Bronchial epithelial cell (primary cell): ENCODE data around the gene CDH22. TPM values are rescaled to one million over a fixed set of nuclear protein-coding genes. Genes with fewer than 3 reads are reported as not detected.
A peak's percentile ranks its signal among the peaks of the same experiment; 100 is the strongest.

Source experiments
- DNase-seq: peaks from one replicate; pipeline ENCODE4 v3.0.0-alpha.2; 2010; ENCODE audit warnings: low read depth
- FAIRE-seq: peaks from 2 replicates; lab custom pipeline; 2011; peaks lifted over from hg19 to GRCh38; lab: Jason Lieb, UNC
- H3K27me3 ChIP-seq: 2 replicates; pipeline ENCODE4 v1.5.1; 2011; ENCODE audit warnings: low read length; ENCODE audit not compliant: control insufficient read depth, insufficient read depth
- H3K36me3 ChIP-seq: 2 replicates; pipeline ENCODE4 v1.5.1; 2011; ENCODE audit warnings: low read length; ENCODE audit not compliant: control insufficient read depth, insufficient read depth
- H3K4me3 ChIP-seq: 2 replicates; pipeline ENCODE4 v1.5.1; 2011; ENCODE audit warnings: mild to moderate bottlenecking, low read depth, low read length, control low read depth
- total RNA-seq: library from RNA; depleted of rRNA; stranded (reverse); fragments of >200 nt; gene quantifications from 2 replicates; pipeline ENCODE4 v1.2.1, GENCODE V29; 2014
- TF ChIP-seq, protein P1 (sequence below): IDR thresholded peaks from 2 replicates; pipeline ENCODE4 v1.5.1; 2011; ENCODE audit warnings: mild to moderate bottlenecking, moderate library complexity, low read length, control low read depth, inconsistent platforms; ENCODE audit not compliant: insufficient read depth, severe bottlenecking

Gene CDH22
- total RNA-seq, 1 donor from 2014 or later, result not detected

GRCh38 chr20:46259260-46259859 is 48.9 kb downstream of the CDH22 start:
- DNase-seq (no peak), FAIRE-seq (no peak)
- Histone ChIP-seq H3K27me3 (peaks cover 6% of the 10 kb centered on the region), H3K4me3 (no peak overlapping the region), H3K36me3 (no peaks in the 10 kb centered on the region)
- TF ChIP-seq, protein P1, sequence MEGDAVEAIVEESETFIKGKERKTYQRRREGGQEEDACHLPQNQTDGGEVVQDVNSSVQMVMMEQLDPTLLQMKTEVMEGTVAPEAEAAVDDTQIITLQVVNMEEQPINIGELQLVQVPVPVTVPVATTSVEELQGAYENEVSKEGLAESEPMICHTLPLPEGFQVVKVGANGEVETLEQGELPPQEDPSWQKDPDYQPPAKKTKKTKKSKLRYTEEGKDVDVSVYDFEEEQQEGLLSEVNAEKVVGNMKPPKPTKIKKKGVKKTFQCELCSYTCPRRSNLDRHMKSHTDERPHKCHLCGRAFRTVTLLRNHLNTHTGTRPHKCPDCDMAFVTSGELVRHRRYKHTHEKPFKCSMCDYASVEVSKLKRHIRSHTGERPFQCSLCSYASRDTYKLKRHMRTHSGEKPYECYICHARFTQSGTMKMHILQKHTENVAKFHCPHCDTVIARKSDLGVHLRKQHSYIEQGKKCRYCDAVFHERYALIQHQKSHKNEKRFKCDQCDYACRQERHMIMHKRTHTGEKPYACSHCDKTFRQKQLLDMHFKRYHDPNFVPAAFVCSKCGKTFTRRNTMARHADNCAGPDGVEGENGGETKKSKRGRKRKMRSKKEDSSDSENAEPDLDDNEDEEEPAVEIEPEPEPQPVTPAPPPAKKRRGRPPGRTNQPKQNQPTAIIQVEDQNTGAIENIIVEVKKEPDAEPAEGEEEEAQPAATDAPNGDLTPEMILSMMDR, result no peak

- FAIRE-seq, result peak; percentile 91
- TF ChIP-seq, protein P1, result no peak
- H3K4me3 ChIP-seq, result no peak overlapping the region
- no peaks in the 10 kb centered on the region for H3K36me3 ChIP-seq
- peaks cover 5% of the 10 kb centered on the region for H3K27me3 ChIP-seq
- DNase-seq, result no peak
These were observed 50.4 kb downstream of the CDH22 start for GRCh38 chr20:46257887-46258286.

DNA sequence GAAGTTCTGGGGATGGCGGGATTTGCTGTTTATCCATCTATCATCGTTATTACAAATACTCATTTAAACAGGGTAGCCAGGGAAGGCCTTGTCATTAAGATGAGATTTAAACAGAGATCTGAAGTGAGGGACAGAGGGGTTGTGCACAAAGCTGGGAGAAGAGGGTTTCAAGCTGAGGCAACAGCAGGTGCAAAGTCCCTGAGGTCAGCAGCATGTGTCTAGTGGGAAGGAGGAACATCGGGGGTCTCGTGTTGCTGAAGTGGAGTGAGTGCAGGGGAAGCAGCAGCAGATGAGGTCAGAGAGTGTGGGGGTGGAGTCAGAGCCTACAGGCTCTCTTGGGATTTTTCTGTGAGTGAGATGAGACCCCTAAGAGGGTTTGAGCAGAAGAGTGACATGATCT is 52.0 kb downstream of the CDH22 start:
- Histone ChIP-seq H3K4me3 (no peak overlapping the region), H3K27me3 (peaks cover 7% of the 10 kb centered on the region), H3K36me3 (no peaks in the 10 kb centered on the region)
- TF ChIP-seq, protein P1, result no peak
- DNase-seq, result no peak
- no peak for FAIRE-seq

DNA sequence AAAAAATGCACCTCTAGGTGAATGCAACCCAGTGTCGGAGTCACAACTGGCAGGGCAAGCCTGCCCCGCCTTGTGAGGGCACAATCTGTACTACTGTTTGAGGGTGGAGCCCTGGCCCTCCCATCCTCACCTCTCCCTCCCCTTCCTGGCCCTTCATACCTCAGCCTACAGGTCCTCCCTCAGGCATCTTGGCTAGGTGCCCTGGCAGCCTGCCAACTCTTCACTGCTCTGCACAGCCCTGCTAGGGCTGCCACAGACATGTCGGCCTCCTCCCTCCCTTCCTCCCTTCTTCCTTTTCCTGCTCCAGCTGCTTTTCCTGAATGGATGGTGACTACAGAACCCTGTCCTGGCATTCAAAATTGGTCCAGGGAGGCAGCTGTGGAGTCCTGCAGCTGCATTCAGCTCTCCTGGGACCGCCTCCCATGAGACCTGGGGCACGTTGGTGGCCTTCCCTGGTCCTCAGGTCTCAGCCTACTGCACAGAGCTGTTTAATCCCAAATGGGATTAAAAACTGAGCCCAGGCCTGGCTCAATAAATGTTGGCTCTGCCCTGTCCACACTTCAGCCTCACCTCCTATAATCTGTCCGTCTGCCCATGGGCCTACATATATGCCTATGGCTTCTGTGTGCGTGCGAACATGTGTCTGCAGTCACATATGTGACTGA is 52.7 kb downstream of the CDH22 start:
- Histone ChIP-seq H3K4me3 (no peak overlapping the region), H3K36me3 (no peaks in the 10 kb centered on the region), H3K27me3 (peaks cover 10% of the 10 kb centered on the region)
- FAIRE-seq, result peak; percentile 88
- TF ChIP-seq, protein P1, result no peak
- peak; percentile 95 for DNase-seq

DNA sequence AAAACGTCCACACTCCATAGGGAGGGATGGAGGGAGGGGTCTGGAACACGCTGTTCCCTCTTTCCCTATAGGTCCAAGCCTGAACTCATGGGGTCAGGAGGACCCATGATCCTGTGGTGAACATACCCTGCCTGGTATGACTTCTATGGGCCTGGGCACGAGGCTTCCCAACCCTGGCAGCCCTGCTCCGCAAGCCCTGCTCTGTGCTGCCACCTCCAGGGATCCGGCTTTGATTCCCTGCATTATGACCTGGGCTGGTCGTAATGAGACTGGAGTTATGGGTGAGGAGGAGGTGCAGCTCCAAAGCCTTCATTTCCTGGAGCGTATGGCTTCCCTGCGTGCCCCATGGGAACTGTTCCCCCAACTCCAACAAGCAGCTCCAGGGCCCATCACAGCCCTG is 54.9 kb downstream of the CDH22 start:
- peak; percentile 34 for DNase-seq
- no peak for FAIRE-seq
- no peaks in the 10 kb centered on the region for H3K36me3 ChIP-seq
- no peak overlapping the region for H3K4me3 ChIP-seq
- H3K27me3 ChIP-seq, result peaks cover 21% of the 10 kb centered on the region
- TF ChIP-seq, protein P1, result peak; percentile 38
